Left cardiac atrium (tissue), 4 donors: ENCODE results near the gene GARIN5A. TPM values are rescaled to one million over a fixed set of nuclear protein-coding genes. Genes with fewer than 3 reads are reported as not detected.

Experiments used
- ATAC-seq, 2 donors: fragments of 200-7000 bp; cut with Tn5 transposase; one replicate each; pipeline ENCODE4 v1.9.1; 2020; ENCODE audit warnings: mild to moderate bottlenecking in 2 of 2, moderate library complexity in 2 of 2
- DNase-seq: peaks from one replicate; pipeline ENCODE4 v3.0.0-alpha.2; 2020
- intact Hi-C, 2 donors: fragments of 100-400 bp; cut with DNase I; formaldehyde crosslinking; loops; one replicate each; pipeline versions ENCODE4 v1.14.1 to v1.15.1; 2022 to 2023
- total RNA-seq, 2 donors: library from RNA; stranded (reverse); fragmentation: NEBNext Ultra II Directional; extraction: Animal tissue kit (Norgen Biotek cat#: 25700); gene quantifications; one replicate each; pipeline ENCODE4 v1.2.1, GENCODE V29; 2021
- donor health status: DM: no; HTN: yes; CAD: no.
- donor health status: DM: no; HTN: yes; CAD: no; lungs with severe emphysema.
- donor health status: DM: yes; HTN: yes; CAD: no.
- donor health status: Dilated cardiomyopathy.

GARIN5A gene
- total RNA-seq, 2 donors from 2014 or later, result 1.4 to 1.5 TPM

- no peak for ATAC-seq
- no peak for DNase-seq
- intact Hi-C loops, result no loop called here
Observed at GRCh38 chr19:50427318-50427925, 49.2 kb downstream of the GARIN5A start.

GRCh38 chr19:50425581-50425980 lies 51.1 kb downstream of the GARIN5A start:
- DNase-seq, result no peak
- no peak for ATAC-seq
- intact Hi-C loops, result no loop called here

- intact Hi-C loops, result no loop called here
- ATAC-seq (no peak), DNase-seq (no peak)
Observed at GRCh38 chr19:50423279-50424113, 53.2 kb downstream of the GARIN5A start.

- intact Hi-C loops, result no loop called here
- DNase-seq (no peak), ATAC-seq (no peak)
Observed at GRCh38 chr19:50422397-50423278, 54.0 kb downstream of the GARIN5A start.

GRCh38 chr19:50420808-50421207 lies 55.8 kb downstream of the GARIN5A start:
- no peak for ATAC-seq
- no peak for DNase-seq

GRCh38 chr19:50420127-50420526 lies 56.5 kb downstream of the GARIN5A start:
- DNase-seq (no peak), ATAC-seq (no peak)
- intact Hi-C loops, result no loop called here

More at GRCh38 chr19:50420808-50421207, 55.8 kb downstream of the GARIN5A start:
- intact Hi-C loops, result no loop called here

GRCh38 chr19:50419580-50420035 lies 57.0 kb downstream of the GARIN5A start:
- ATAC-seq (no peak), DNase-seq (no peak)
- intact Hi-C loops, result no loop called here

- intact Hi-C loops, result no loop called here
- no peak for ATAC-seq
- DNase-seq, result no peak
Observed at GRCh38 chr19:50419022-50419579, 57.5 kb downstream of the GARIN5A start.

- no peak for DNase-seq
- intact Hi-C loops, result no loop called here
- ATAC-seq, result no peak
Observed at GRCh38 chr19:50418176-50419021, 58.2 kb downstream of the GARIN5A start, which contains the start of gene SPIB. SPIB (plus strand) TSS chr19:50418938; CDS start chr19:50418963, 25 bp downstream.

GRCh38 chr19:50417111-50418081 lies 59.3 kb downstream of the GARIN5A start:
- no peak for DNase-seq
- ATAC-seq, result no peak
- intact Hi-C loops, result no loop called here

Other genes with a start within 250 kb of the GARIN5A start
- 1 to 10 TPM; 2.7 to 4.0 TPM for gene KCNC3, start 147.5 kb downstream of the GARIN5A start, total RNA-seq
- gene NAPSA, start 111.2 kb downstream of the GARIN5A start, total RNA-seq, result under 1 TPM; 0.47 to 0.97 TPM
- 10 to 100 TPM; 59.3 to 70.0 TPM for gene NR1H2, start 100.4 kb downstream of the GARIN5A start, total RNA-seq
- 10 to 100 TPM; 12.0 to 13.4 TPM for gene POLD1, start 92.5 kb downstream of the GARIN5A start, total RNA-seq
- gene SPIB, start 57.9 kb downstream of the GARIN5A start, total RNA-seq, result not detected
- gene MYBPC2, start 44.0 kb downstream of the GARIN5A start, total RNA-seq, result not detected
- 10 to 100 TPM; 82.3 to 96.9 TPM for gene EMC10, start 341 bp downstream of the GARIN5A start, total RNA-seq
- 10 to 100 TPM; 27.3 to 36.7 TPM for gene JOSD2, start 34.3 kb upstream of the GARIN5A start, total RNA-seq
- gene ASPDH, start 37.1 kb upstream of the GARIN5A start, total RNA-seq, result not detected
- 1 to 10 TPM; 1.4 to 2.9 TPM for gene LRRC4B, start 91.6 kb upstream of the GARIN5A start, total RNA-seq
- under 1 TPM; 0.24 to 0.52 TPM for gene SYT3, start 163.0 kb upstream of the GARIN5A start, total RNA-seq
- 1 to 10 TPM; 1.3 to 2.0 TPM for gene C19orf81, start 172.6 kb upstream of the GARIN5A start, total RNA-seq
- 1 to 10 TPM in 1 of 2 donors, under 1 TPM in 1; 0.62 to 1.2 TPM for gene SHANK1, start 243.0 kb upstream of the GARIN5A start, total RNA-seq
- 1 to 10 TPM; 8.4 to 9.6 TPM for gene CLEC11A, start 246.5 kb upstream of the GARIN5A start, total RNA-seq